SK-N-SH treated with all-trans-retinoic acid at 6 μM for 48 hours (cell line): ENCODE measurements around the gene SCGB1D1.

ENCODE experiments used
- ATAC-seq: fragments of 200-7000 bp; cut with Tn5 transposase; 3 replicates; pipeline ENCODE4 v1.9.1; 2020; ENCODE audit warnings: mild to moderate bottlenecking, moderate library complexity
- ARNTL ChIP-seq: fragments of 450-650 bp; formaldehyde crosslinking; IDR thresholded peaks from 2 replicates; pipeline ENCODE4 v1.5.0; 2020; ENCODE audit warnings: low read depth, mild to moderate bottlenecking, moderate library complexity, borderline replicate concordance
- BACH2 ChIP-seq: fragments of 250-450 bp; sonication (Bioruptor Pico); IDR thresholded peaks from 2 replicates; pipeline ENCODE4 v1.9.0; 2021; ENCODE audit warnings: mild to moderate bottlenecking, borderline replicate concordance
- CSDC2 ChIP-seq: fragments of 250-450 bp; sonication (Bioruptor Pico); IDR thresholded peaks from 2 replicates; pipeline ENCODE4 v1.5.0; 2020; ENCODE audit warnings: mild to moderate bottlenecking, moderate library complexity
- ESRRG ChIP-seq: fragments of 250-450 bp; sonication (Bioruptor Pico); IDR thresholded peaks from 2 replicates; pipeline ENCODE4 v1.6.1; 2021; ENCODE audit warnings: mild to moderate bottlenecking
- GLIS3 ChIP-seq: fragments of 250-450 bp; sonication (Bioruptor Pico); IDR thresholded peaks from 2 replicates; pipeline ENCODE4 v1.5.0; 2020; ENCODE audit warnings: mild to moderate bottlenecking, moderate library complexity
- ISL1 ChIP-seq: fragments of 250-450 bp; sonication (Bioruptor Pico); IDR thresholded peaks from 2 replicates; pipeline ENCODE4 v2.1.2; 2022; ENCODE audit warnings: mild to moderate bottlenecking, moderate library complexity
- OSR1 ChIP-seq: fragments of 250-450 bp; sonication (Bioruptor Pico); IDR thresholded peaks from 2 replicates; pipeline ENCODE4 v1.8.0; 2022; ENCODE audit warnings: moderate library complexity, mild to moderate bottlenecking, inconsistent platforms
- PATZ1 ChIP-seq: fragments of 250-450 bp; sonication (Bioruptor Pico); IDR thresholded peaks from 2 replicates; pipeline ENCODE4 v1.8.0; 2020; ENCODE audit warnings: mild to moderate bottlenecking, moderate library complexity, borderline replicate concordance
- POU6F1 ChIP-seq: fragments of 250-450 bp; sonication (Bioruptor Pico); IDR thresholded peaks from 2 replicates; pipeline ENCODE4 v1.8.0; 2021; ENCODE audit warnings: low read depth, mild to moderate bottlenecking, moderate library complexity, borderline replicate concordance
- PPARA ChIP-seq: fragments of 250-450 bp; sonication (Bioruptor Pico); IDR thresholded peaks from 2 replicates; pipeline ENCODE4 v1.5.0; 2020; ENCODE audit warnings: mild to moderate bottlenecking, borderline replicate concordance
- RARB ChIP-seq: fragments of 250-450 bp; sonication (Bioruptor Pico); IDR thresholded peaks from 2 replicates; pipeline ENCODE4 v1.8.0; 2021; ENCODE audit warnings: mild to moderate bottlenecking, moderate library complexity
- TCF4 ChIP-seq: fragments of 250-450 bp; sonication (Bioruptor Pico); IDR thresholded peaks from 2 replicates; pipeline ENCODE4 v1.8.0; 2021; ENCODE audit warnings: mild to moderate bottlenecking, moderate library complexity, borderline replicate concordance
- TOX ChIP-seq: fragments of 250-450 bp; sonication (Bioruptor Pico); IDR thresholded peaks from 2 replicates; pipeline ENCODE4 v1.8.0; 2021; ENCODE audit warnings: mild to moderate bottlenecking, moderate library complexity, borderline replicate concordance
- TSHZ2 ChIP-seq: fragments of 250-450 bp; sonication (Bioruptor Pico); IDR thresholded peaks from 2 replicates; pipeline ENCODE4 v1.5.0; 2020; ENCODE audit warnings: mild to moderate bottlenecking, moderate library complexity
- ZC3H10 ChIP-seq: fragments of 250-450 bp; sonication (Bioruptor Pico); IDR thresholded peaks from 2 replicates; pipeline ENCODE4 v1.5.1; 2021; ENCODE audit warnings: mild to moderate bottlenecking, moderate library complexity
- ZFP3 ChIP-seq: fragments of 250-450 bp; sonication (Bioruptor Pico); IDR thresholded peaks from 2 replicates; pipeline ENCODE4 v1.5.0; 2020; ENCODE audit warnings: mild to moderate bottlenecking, moderate library complexity
- ZNF565 ChIP-seq: fragments of 450-650 bp; formaldehyde crosslinking; conservative IDR thresholded peaks from 2 replicates; pipeline ENCODE4 v1.5.0; 2020; ENCODE audit warnings: low read depth, mild to moderate bottlenecking, moderate library complexity
- ZNF70 ChIP-seq: fragments of 450-650 bp; formaldehyde crosslinking; IDR thresholded peaks from 2 replicates; pipeline ENCODE4 v1.5.0; 2020; ENCODE audit warnings: mild to moderate bottlenecking, moderate library complexity
- ZNF8 ChIP-seq: fragments of 450-650 bp; formaldehyde crosslinking; IDR thresholded peaks from 2 replicates; pipeline ENCODE4 v1.5.0; 2020; ENCODE audit warnings: mild to moderate bottlenecking, moderate library complexity
- TF ChIP-seq, protein P1 (sequence below): fragments of 250-450 bp; sonication (Bioruptor Pico); IDR thresholded peaks from 2 replicates; pipeline ENCODE4 v1.5.1; 2020; ENCODE audit warnings: low read depth, mild to moderate bottlenecking, moderate library complexity
- TF ChIP-seq, protein P2 (sequence below): fragments of 250-450 bp; sonication (Bioruptor Pico); IDR thresholded peaks from 2 replicates; pipeline ENCODE4 v1.5.1; 2021; ENCODE audit warnings: mild to moderate bottlenecking, moderate library complexity

Gene SCGB1D1

GRCh38 chr11:62149986-62150886, 39.8 kb upstream of the SCGB1D1 start (continued):
- TF ChIP-seq TSHZ2 (CRISPR knock-in tag) (no peak), ARNTL (CRISPR knock-in tag) (no peak)

GRCh38 chr11:62150887-62151736, 38.9 kb upstream of the SCGB1D1 start:
- TF ChIP-seq OSR1 (CRISPR knock-in tag) (no peak), RARB (no peak), ZFP3 (no peak), TOX (no peak), PATZ1 (CRISPR knock-in tag) (no peak), ISL1 (CRISPR knock-in tag) (no peak), ZNF565 (no peak)
- TF ChIP-seq, protein P1, sequence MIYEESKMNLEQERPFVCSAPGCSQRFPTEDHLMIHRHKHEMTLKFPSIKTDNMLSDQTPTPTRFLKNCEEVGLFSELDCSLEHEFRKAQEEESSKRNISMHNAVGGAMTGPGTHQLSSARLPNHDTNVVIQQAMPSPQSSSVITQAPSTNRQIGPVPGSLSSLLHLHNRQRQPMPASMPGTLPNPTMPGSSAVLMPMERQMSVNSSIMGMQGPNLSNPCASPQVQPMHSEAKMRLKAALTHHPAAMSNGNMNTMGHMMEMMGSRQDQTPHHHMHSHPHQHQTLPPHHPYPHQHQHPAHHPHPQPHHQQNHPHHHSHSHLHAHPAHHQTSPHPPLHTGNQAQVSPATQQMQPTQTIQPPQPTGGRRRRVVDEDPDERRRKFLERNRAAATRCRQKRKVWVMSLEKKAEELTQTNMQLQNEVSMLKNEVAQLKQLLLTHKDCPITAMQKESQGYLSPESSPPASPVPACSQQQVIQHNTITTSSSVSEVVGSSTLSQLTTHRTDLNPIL: no peak
- TF ChIP-seq, protein P2, sequence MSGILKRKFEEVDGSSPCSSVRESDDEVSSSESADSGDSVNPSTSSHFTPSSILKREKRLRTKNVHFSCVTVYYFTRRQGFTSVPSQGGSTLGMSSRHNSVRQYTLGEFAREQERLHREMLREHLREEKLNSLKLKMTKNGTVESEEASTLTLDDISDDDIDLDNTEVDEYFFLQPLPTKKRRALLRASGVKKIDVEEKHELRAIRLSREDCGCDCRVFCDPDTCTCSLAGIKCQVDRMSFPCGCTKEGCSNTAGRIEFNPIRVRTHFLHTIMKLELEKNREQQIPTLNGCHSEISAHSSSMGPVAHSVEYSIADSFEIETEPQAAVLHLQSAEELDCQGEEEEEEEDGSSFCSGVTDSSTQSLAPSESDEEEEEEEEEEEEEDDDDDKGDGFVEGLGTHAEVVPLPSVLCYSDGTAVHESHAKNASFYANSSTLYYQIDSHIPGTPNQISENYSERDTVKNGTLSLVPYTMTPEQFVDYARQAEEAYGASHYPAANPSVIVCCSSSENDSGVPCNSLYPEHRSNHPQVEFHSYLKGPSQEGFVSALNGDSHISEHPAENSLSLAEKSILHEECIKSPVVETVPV (CRISPR knock-in tag): no peak
- no peak for ATAC-seq

GRCh38 chr11:62151737-62152102, 38.3 kb upstream of the SCGB1D1 start:
- ATAC-seq: no peak; the same call in 2 of the 3 replicates
- TF ChIP-seq GLIS3 (CRISPR knock-in tag) (no peak), ZNF565 (no peak), BACH2 (CRISPR knock-in tag) (no peak), ZNF8 (CRISPR knock-in tag) (no peak), ARNTL (CRISPR knock-in tag) (no peak), ESRRG (CRISPR knock-in tag) (no peak), PPARA (CRISPR knock-in tag) (no peak), TCF4 (CRISPR knock-in tag) (no peak), PATZ1 (CRISPR knock-in tag) (no peak), POU6F1 (no peak), TSHZ2 (CRISPR knock-in tag) (no peak), ZFP3 (no peak), RARB (no peak), CSDC2 (CRISPR knock-in tag) (no peak), ZC3H10 (CRISPR knock-in tag) (no peak), TOX (no peak), ZNF70 (CRISPR knock-in tag) (no peak), ISL1 (CRISPR knock-in tag) (no peak), OSR1 (CRISPR knock-in tag) (no peak)
